ENCODE data around the gene ABCB7. TPM values are rescaled to one million over a fixed set of nuclear protein-coding genes. Genes with fewer than 3 reads are reported as not detected.
"Not testable (repeated sequence)": the region's sequence is repeated elsewhere in the genome, so short reads cannot be mapped to it uniquely, and the experiment has no call there.

Gene ABCB7
- total RNA-seq, 1 donor from 2014 or later: 18.9 TPM

GRCh38 chrX:75132672-75133071 is 23.4 kb downstream of the ABCB7 start:
- no peak overlapping the region for H3K4me3 Mint-ChIP-seq (ENCODE audit: unreplicated experiment)
- H3K36me3 Mint-ChIP-seq (ENCODE audit: unreplicated experiment): no peaks in the 10 kb centered on the region
- no peaks in the 10 kb centered on the region for H3K4me1 Mint-ChIP-seq (ENCODE audit: unreplicated experiment)
- peaks cover 26% of the 10 kb centered on the region for H3K9me3 Mint-ChIP-seq (ENCODE audit: unreplicated experiment)
- no peak for DNase-seq (ENCODE audit: extremely low spot score, unreplicated experiment)
- TF ChIP-seq, protein P1, sequence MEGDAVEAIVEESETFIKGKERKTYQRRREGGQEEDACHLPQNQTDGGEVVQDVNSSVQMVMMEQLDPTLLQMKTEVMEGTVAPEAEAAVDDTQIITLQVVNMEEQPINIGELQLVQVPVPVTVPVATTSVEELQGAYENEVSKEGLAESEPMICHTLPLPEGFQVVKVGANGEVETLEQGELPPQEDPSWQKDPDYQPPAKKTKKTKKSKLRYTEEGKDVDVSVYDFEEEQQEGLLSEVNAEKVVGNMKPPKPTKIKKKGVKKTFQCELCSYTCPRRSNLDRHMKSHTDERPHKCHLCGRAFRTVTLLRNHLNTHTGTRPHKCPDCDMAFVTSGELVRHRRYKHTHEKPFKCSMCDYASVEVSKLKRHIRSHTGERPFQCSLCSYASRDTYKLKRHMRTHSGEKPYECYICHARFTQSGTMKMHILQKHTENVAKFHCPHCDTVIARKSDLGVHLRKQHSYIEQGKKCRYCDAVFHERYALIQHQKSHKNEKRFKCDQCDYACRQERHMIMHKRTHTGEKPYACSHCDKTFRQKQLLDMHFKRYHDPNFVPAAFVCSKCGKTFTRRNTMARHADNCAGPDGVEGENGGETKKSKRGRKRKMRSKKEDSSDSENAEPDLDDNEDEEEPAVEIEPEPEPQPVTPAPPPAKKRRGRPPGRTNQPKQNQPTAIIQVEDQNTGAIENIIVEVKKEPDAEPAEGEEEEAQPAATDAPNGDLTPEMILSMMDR (IDR thresholded peaks at IDR 0.05): no peak
- no peak overlapping the region for H3K27ac Mint-ChIP-seq (ENCODE audit: unreplicated experiment)
- H3K27me3 Mint-ChIP-seq (ENCODE audit: unreplicated experiment): no peaks in the 10 kb centered on the region

- Mint-ChIP-seq H3K9me3 (ENCODE audit: unreplicated experiment) (peaks cover 28% of the 10 kb centered on the region), H3K4me3 (ENCODE audit: unreplicated experiment) (no peak overlapping the region), H3K36me3 (ENCODE audit: unreplicated experiment) (no peaks in the 10 kb centered on the region)
Observed at GRCh38 chrX:75131973-75132627, 24.0 kb downstream of the ABCB7 start.

GRCh38 chrX:75129069-75129468 is 27.0 kb downstream of the ABCB7 start:
- H3K27me3 Mint-ChIP-seq (ENCODE audit: unreplicated experiment); H3K27ac Mint-ChIP-seq (ENCODE audit: unreplicated experiment); H3K4me1 Mint-ChIP-seq (ENCODE audit: unreplicated experiment); DNase-seq (ENCODE audit: extremely low spot score, unreplicated experiment); H3K4me3 Mint-ChIP-seq (ENCODE audit: unreplicated experiment); H3K36me3 Mint-ChIP-seq (ENCODE audit: unreplicated experiment): not testable (repeated sequence)
- peaks cover 35% of the 10 kb centered on the region for H3K9me3 Mint-ChIP-seq (ENCODE audit: unreplicated experiment)

More at GRCh38 chrX:75131973-75132627, 24.0 kb downstream of the ABCB7 start:
- TF ChIP-seq, protein P1 (IDR thresholded peaks at IDR 0.05): no peak
- no peaks in the 10 kb centered on the region for H3K27me3 Mint-ChIP-seq (ENCODE audit: unreplicated experiment)
- DNase-seq (ENCODE audit: extremely low spot score, unreplicated experiment): no peak
- no peaks in the 10 kb centered on the region for H3K4me1 Mint-ChIP-seq (ENCODE audit: unreplicated experiment)
- H3K27ac Mint-ChIP-seq (ENCODE audit: unreplicated experiment): no peak overlapping the region

- H3K27ac Mint-ChIP-seq (ENCODE audit: unreplicated experiment): no peak overlapping the region
- no peaks in the 10 kb centered on the region for H3K9me3 Mint-ChIP-seq (ENCODE audit: unreplicated experiment)
- no peaks in the 10 kb centered on the region for H3K36me3 Mint-ChIP-seq (ENCODE audit: unreplicated experiment)
- H3K27me3 Mint-ChIP-seq (ENCODE audit: unreplicated experiment): no peaks in the 10 kb centered on the region
- TF ChIP-seq, protein P1 (IDR thresholded peaks at IDR 0.05): no peak
- H3K4me3 Mint-ChIP-seq (ENCODE audit: unreplicated experiment): no peak overlapping the region
- H3K4me1 Mint-ChIP-seq (ENCODE audit: unreplicated experiment): peaks cover 2% of the 10 kb centered on the region
- no peak for DNase-seq (ENCODE audit: extremely low spot score, unreplicated experiment)
Observed at GRCh38 chrX:75118296-75118695, 37.8 kb downstream of the ABCB7 start.

DNA sequence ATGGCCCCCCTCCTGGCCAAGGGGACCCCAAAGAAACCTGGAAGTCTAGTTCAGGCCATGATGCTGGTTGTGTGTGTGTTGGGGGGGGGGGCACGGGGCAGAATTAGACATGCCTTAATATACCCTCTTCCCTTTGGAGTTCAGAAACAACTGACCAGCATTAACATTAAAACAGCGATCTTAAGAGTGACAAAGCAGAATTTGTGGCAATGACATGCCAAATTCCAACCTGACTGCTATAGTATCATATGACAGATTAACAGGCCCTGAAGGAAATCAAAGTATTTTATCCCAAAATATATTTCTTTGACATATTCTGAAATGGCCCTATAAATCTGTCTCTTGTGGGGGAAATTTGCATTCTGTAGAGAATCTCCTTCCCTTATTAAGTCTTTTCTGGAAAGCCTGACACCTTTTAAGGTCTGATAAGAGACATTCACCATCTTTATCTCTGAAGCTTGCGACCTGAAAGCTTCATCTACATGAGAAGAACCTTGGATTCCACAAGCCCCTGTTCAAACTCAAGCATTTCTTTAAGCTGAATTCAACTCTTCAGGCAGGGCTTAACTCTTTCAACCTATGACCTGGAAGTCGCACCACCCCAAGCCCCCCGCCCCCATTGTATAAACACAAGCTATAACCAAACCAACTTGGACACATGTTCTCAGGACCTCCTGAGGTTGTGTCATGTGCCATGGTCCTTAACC is 40.2 kb downstream of the ABCB7 start:
- TF ChIP-seq, protein P1 (IDR thresholded peaks at IDR 0.05): no peak
- H3K27ac Mint-ChIP-seq (ENCODE audit: unreplicated experiment): no peak overlapping the region
- DNase-seq (ENCODE audit: extremely low spot score, unreplicated experiment): no peak

More for the DNA sequence above, 40.2 kb downstream of the ABCB7 start:
- Mint-ChIP-seq H3K4me3 (ENCODE audit: unreplicated experiment) (no peak overlapping the region), H3K36me3 (ENCODE audit: unreplicated experiment) (no peaks in the 10 kb centered on the region), H3K27me3 (ENCODE audit: unreplicated experiment) (no peaks in the 10 kb centered on the region), H3K9me3 (ENCODE audit: unreplicated experiment) (no peaks in the 10 kb centered on the region), H3K4me1 (ENCODE audit: unreplicated experiment) (peaks cover 2% of the 10 kb centered on the region)

Data from osteocyte (in vitro differentiated cells).